A549 (cell line): ENCODE results near the gene ZNF497. TPM values are rescaled to one million over a fixed set of nuclear protein-coding genes. Genes with fewer than 3 reads are reported as not detected.
"Not testable (repeated sequence)": the region's sequence is repeated elsewhere in the genome, so short reads cannot be mapped to it uniquely, and the experiment has no call there.

Experiments used
- ATAC-seq, 2 experiments: fragments of 200-7000 bp in 1 of 2; fragments of >200 bp in 1 of 2; cut with Nextera tagmentation in 1 of 2; cut with Tn5 transposase in 1 of 2; 3 replicates each; pipeline versions ENCODE4 v1.8.0 to v1.9.1; 2018 to 2020; ENCODE audit warnings: mild to moderate bottlenecking in 1 of 2, moderate library complexity in 1 of 2
- CTCF ChIA-PET: fragments of 300-600 bp; sonication (Branson Sonifier 250); formaldehyde crosslinking; extraction: SDS; loops from one replicate; lab custom pipeline; 2021; ENCODE audit warnings: antibody characterized with exemption, inconsistent platforms; lab: Yijun Ruan, JAX
- POLR2A ChIA-PET: fragments of 350-600 bp; formaldehyde crosslinking; extraction: SDS; loops from one replicate; lab custom pipeline; 2021; ENCODE audit warnings: antibody characterized with exemption, inconsistent platforms; lab: Yijun Ruan, JAX
- DNase-seq, 2 experiments: peaks; one replicate each; pipeline versions ENCODE4 v3.0.0 to v3.0.0-alpha.2; 2011 to 2016; ENCODE audit warnings: low read depth in 1 of 2, low spot score in 1 of 2
- FAIRE-seq: peaks from 2 replicates; lab custom pipeline; 2011; peaks lifted over from hg19 to GRCh38; lab: Jason Lieb, UNC
- H3K27ac ChIP-seq, 2 experiments: fragments of >200 bp; sonication (Bioruptor Twin); formaldehyde crosslinking; 3 replicates each; pipeline ENCODE4 v1.5.1; 2016 to 2017
- H3K4me1 ChIP-seq: fragments of >200 bp; sonication (Bioruptor Twin); formaldehyde crosslinking; 3 replicates; pipeline ENCODE4 v1.6.1; 2016
- H3K4me2 ChIP-seq: fragments of >200 bp; sonication (Bioruptor Twin); formaldehyde crosslinking; 3 replicates; pipeline ENCODE4 v1.6.1; 2016
- H3K4me3 ChIP-seq: fragments of >200 bp; sonication (Bioruptor Twin); formaldehyde crosslinking; 3 replicates; pipeline ENCODE4 v1.5.1; 2016
- H3K9me3 ChIP-seq: fragments of >200 bp; sonication (Bioruptor Twin); formaldehyde crosslinking; 3 replicates; pipeline ENCODE4 v1.6.1; 2016
- CEBPB ChIP-seq, 2 experiments: fragments of >200 bp in 1 of 2; sonication (Bioruptor Twin) in 1 of 2; formaldehyde crosslinking in 1 of 2; IDR thresholded peaks; 2 replicates each; pipeline ENCODE4 v1.6.1; 2012 to 2016
- FOSL2 ChIP-seq, 2 experiments: fragments of 450-650 bp in 1 of 2; fragments of >200 bp in 1 of 2; sonication (Bioruptor Twin) in 1 of 2; formaldehyde crosslinking; IDR thresholded peaks; 2 replicates each; pipeline versions ENCODE4 v1.5.0 to v1.6.1; 2016 to 2020; ENCODE audit warnings: mild to moderate bottlenecking in 1 of 2, moderate library complexity in 1 of 2
- HOXA7 ChIP-seq: fragments of 250-450 bp; sonication (Bioruptor Pico); IDR thresholded peaks from 2 replicates; pipeline ENCODE4 v1.5.0; 2020; ENCODE audit warnings: mild to moderate bottlenecking, moderate library complexity
- HOXB13 ChIP-seq: fragments of 250-450 bp; sonication (Bioruptor Pico); IDR thresholded peaks from 2 replicates; pipeline ENCODE4 v1.5.0; 2020; ENCODE audit warnings: low read depth, mild to moderate bottlenecking, moderate library complexity
- HOXB5 ChIP-seq: fragments of 250-450 bp; sonication (Bioruptor Pico); IDR thresholded peaks from 2 replicates; pipeline ENCODE4 v1.5.0; 2020; ENCODE audit warnings: mild to moderate bottlenecking, moderate library complexity
- JUN ChIP-seq, 2 experiments: fragments of >200 bp; sonication (Bioruptor Twin); formaldehyde crosslinking; IDR thresholded peaks; 2 replicates in 1 of 2; 3 replicates in 1 of 2; pipeline ENCODE4 v1.6.1; 2016 to 2017
- JUNB ChIP-seq: fragments of >200 bp; sonication (Bioruptor Twin); formaldehyde crosslinking; IDR thresholded peaks from 2 replicates; pipeline ENCODE4 v1.6.1; 2016
- MYC ChIP-seq: IDR thresholded peaks from 2 replicates; pipeline ENCODE4 v1.6.1; 2012; ENCODE audit warnings: mild to moderate bottlenecking, inconsistent platforms, low read length, improper control_type of control experiment, borderline replicate concordance
- PHF8 ChIP-seq: fragments of 200-600 bp; sonication (generic); IDR thresholded peaks from 2 replicates; pipeline ENCODE4 v1.6.1; 2016; ENCODE audit warnings: low read depth, mild to moderate bottlenecking, antibody characterized with exemption, moderate library complexity, borderline replicate concordance
- POLR2A ChIP-seq: IDR thresholded peaks from 2 replicates; pipeline ENCODE4 v1.6.1; 2012; ENCODE audit warnings: mild to moderate bottlenecking, low read length
- POLR2AphosphoS2 ChIP-seq: conservative IDR thresholded peaks from 2 replicates; pipeline ENCODE4 v1.6.1; 2012; ENCODE audit warnings: low read length, improper control_type of control experiment, inconsistent platforms
- RAD21 ChIP-seq, 2 experiments: fragments of >200 bp in 1 of 2; sonication (Bioruptor Twin) in 1 of 2; formaldehyde crosslinking in 1 of 2; IDR thresholded peaks in 1 of 2; conservative IDR thresholded peaks in 1 of 2; 2 replicates in 1 of 2; 3 replicates in 1 of 2; pipeline ENCODE4 v1.6.1; 2012 to 2018; ENCODE audit warnings: inconsistent platforms in 1 of 2
- SMC3 ChIP-seq: fragments of >200 bp; sonication (Bioruptor Twin); formaldehyde crosslinking; IDR thresholded peaks from 3 replicates; pipeline ENCODE4 v1.6.1; 2018; ENCODE audit warnings: inconsistent platforms
- TFCP2L1 ChIP-seq: fragments of 250-450 bp; sonication (Bioruptor Pico); IDR thresholded peaks from 2 replicates; pipeline ENCODE4 v1.5.0; 2021; ENCODE audit warnings: mild to moderate bottlenecking
- TP53 ChIP-seq: fragments of 250-450 bp; sonication (Bioruptor Pico); IDR thresholded peaks from 2 replicates; pipeline ENCODE4 v1.5.0; 2021; ENCODE audit warnings: mild to moderate bottlenecking, moderate library complexity
- WGBS: methylation state at CpG from one replicate; pipeline ENCODE4 v1.1.6; 2017; ENCODE audit errors: missing lambda C conversion rate; 5-methylcytosine and 5-hydroxymethylcytosine counted together
- polyA plus RNA-seq, 4 experiments: library from polyadenylated mRNA; depleted of rRNA in 3 of 4; stranded (reverse); fragments of >200 nt; fragmentation: RNase III in 1 of 4; extraction: RNeasy Plus Mini Kit Qiagen cat#74134 plus additional on column Dnase treatment in 1 of 4; gene quantifications; 2 replicates in 3 of 4; 3 replicates in 1 of 4; pipeline ENCODE4 v1.2.3, GENCODE V29; 2011 to 2017
- TF ChIP-seq, protein P1 (sequence below): fragments of 200-600 bp; sonication (generic); IDR thresholded peaks from 2 replicates; pipeline ENCODE4 v1.6.1; 2016; ENCODE audit warnings: antibody characterized with exemption, mild to moderate bottlenecking, moderate library complexity
- TF ChIP-seq, protein P2 (sequence below): fragments of 250-450 bp; sonication (Bioruptor Pico); IDR thresholded peaks from 2 replicates; pipeline ENCODE4 v1.5.0; 2020; ENCODE audit warnings: low read depth, mild to moderate bottlenecking, moderate library complexity
- TF ChIP-seq, protein P3 (sequence below): IDR thresholded peaks from 2 replicates; pipeline ENCODE4 v1.6.1; 2012; ENCODE audit warnings: low read depth, borderline replicate concordance
- TF ChIP-seq, protein P4 (sequence below): IDR thresholded peaks from 2 replicates; pipeline ENCODE4 v1.6.1; 2012

ZNF497 gene
- polyA plus RNA-seq, 2 of the 4 experiments (the other 2 are of a cell fraction), result 1.1 to 2.0 TPM

- ChIA-PET POLR2A (interaction anchor here (1.0 to 4.4 kb wide), 3 partner anchors 15 to 70 kb away, joined by 3 to 33 read pairs (median 3); partner anchors contain the start of genes ZNF497 and ZNF8), CTCF (interaction anchor here (0.6 to 2.2 kb wide), 4 partner anchors 14 to 59 kb away, joined by 3 to 14 read pairs (median 4); no protein-coding TSS in a partner anchor)
- not testable (repeated sequence) for FAIRE-seq, H3K4me1 ChIP-seq, DNase-seq
- 8% methylated on average over 12 of the region's 12 CpGs for WGBS
- peak in 1 of 2 experiments; percentile 64; a peak in 2 of 4 replicates for TF ChIP-seq CEBPB (IDR thresholded peaks at IDR 0.05)
- peak overlapping the region; percentile 53 for H3K4me3 ChIP-seq
- H3K4me2 ChIP-seq, result peak overlapping the region; percentile 90
- peak in 1 of 2 experiments; percentile 12; a peak in 3 of 6 replicates for ATAC-seq
- H3K27ac ChIP-seq, result peak overlapping the region; percentile 52 to 82
- H3K9me3 ChIP-seq, result peaks cover 16% of the 10 kb centered on the region; the same call in 2 of the 3 replicates
These were observed 14.5 kb downstream of the ZNF497 start for GRCh38 chr19:58348080-58348479.

GRCh38 chr19:58346961-58347929, 15.3 kb downstream of the ZNF497 start:
- ATAC-seq (peak; percentile 87 to 95), DNase-seq (peak; percentile 65 to 78), FAIRE-seq (no peak)
- TF ChIP-seq TP53 (no peak), HOXB13 (CRISPR knock-in tag) (peak; percentile 32; the same call in 1 of the 2 replicates), SMC3 (no peak), JUN (IDR thresholded peaks at IDR 0.05) (0 out of 5 replicates have a peak, but pooled peaks of 1 of the 2 experiments have one; percentile 48), HOXB5 (CRISPR knock-in tag) (0 out of 2 replicates have a peak, but pooled peaks have one; percentile 59), HOXA7 (CRISPR knock-in tag) (no peak), MYC (no peak), POLR2A (peak; percentile 40), POLR2AphosphoS2 (no peak), FOSL2 (IDR thresholded peaks at IDR 0.05) (no peak), FOSL2 (CRISPR knock-in tag; IDR thresholded peaks at IDR 0.05) (no peak), JUNB (no peak), PHF8 (peak; percentile 58; the same call in 1 of the 2 replicates), TFCP2L1 (CRISPR knock-in tag) (no peak), RAD21 (conservative IDR thresholded peaks at IDR 0.05 in 1 of 2, IDR thresholded peaks at IDR 0.05 in 1 of 2) (no peak)
- TF ChIP-seq, protein P1, sequence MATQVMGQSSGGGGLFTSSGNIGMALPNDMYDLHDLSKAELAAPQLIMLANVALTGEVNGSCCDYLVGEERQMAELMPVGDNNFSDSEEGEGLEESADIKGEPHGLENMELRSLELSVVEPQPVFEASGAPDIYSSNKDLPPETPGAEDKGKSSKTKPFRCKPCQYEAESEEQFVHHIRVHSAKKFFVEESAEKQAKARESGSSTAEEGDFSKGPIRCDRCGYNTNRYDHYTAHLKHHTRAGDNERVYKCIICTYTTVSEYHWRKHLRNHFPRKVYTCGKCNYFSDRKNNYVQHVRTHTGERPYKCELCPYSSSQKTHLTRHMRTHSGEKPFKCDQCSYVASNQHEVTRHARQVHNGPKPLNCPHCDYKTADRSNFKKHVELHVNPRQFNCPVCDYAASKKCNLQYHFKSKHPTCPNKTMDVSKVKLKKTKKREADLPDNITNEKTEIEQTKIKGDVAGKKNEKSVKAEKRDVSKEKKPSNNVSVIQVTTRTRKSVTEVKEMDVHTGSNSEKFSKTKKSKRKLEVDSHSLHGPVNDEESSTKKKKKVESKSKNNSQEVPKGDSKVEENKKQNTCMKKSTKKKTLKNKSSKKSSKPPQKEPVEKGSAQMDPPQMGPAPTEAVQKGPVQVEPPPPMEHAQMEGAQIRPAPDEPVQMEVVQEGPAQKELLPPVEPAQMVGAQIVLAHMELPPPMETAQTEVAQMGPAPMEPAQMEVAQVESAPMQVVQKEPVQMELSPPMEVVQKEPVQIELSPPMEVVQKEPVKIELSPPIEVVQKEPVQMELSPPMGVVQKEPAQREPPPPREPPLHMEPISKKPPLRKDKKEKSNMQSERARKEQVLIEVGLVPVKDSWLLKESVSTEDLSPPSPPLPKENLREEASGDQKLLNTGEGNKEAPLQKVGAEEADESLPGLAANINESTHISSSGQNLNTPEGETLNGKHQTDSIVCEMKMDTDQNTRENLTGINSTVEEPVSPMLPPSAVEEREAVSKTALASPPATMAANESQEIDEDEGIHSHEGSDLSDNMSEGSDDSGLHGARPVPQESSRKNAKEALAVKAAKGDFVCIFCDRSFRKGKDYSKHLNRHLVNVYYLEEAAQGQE, result no peak
- TF ChIP-seq, protein P2, sequence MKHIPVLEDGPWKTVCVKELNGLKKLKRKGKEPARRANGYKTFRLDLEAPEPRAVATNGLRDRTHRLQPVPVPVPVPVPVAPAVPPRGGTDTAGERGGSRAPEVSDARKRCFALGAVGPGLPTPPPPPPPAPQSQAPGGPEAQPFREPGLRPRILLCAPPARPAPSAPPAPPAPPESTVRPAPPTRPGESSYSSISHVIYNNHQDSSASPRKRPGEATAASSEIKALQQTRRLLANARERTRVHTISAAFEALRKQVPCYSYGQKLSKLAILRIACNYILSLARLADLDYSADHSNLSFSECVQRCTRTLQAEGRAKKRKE, result no peak
- TF ChIP-seq, protein P3, sequence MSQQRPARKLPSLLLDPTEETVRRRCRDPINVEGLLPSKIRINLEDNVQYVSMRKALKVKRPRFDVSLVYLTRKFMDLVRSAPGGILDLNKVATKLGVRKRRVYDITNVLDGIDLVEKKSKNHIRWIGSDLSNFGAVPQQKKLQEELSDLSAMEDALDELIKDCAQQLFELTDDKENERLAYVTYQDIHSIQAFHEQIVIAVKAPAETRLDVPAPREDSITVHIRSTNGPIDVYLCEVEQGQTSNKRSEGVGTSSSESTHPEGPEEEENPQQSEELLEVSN, result peak; percentile 92
- TF ChIP-seq, protein P4, sequence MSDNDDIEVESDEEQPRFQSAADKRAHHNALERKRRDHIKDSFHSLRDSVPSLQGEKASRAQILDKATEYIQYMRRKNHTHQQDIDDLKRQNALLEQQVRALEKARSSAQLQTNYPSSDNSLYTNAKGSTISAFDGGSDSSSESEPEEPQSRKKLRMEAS, result peak; percentile 93
- Histone ChIP-seq H3K9me3 (peaks cover 21% of the 10 kb centered on the region), H3K4me2 (peak overlapping the region; percentile 90), H3K4me3 (peak overlapping the region; percentile 53), H3K4me1 (0 out of 3 replicates have a peak, but pooled peaks cover 8% of the 10 kb centered on the region), H3K27ac (peak overlapping the region; percentile 52 to 82)
- ChIA-PET POLR2A (interaction anchor here (1.0 to 4.4 kb wide), 5 partner anchors 15 to 164 kb away, joined by 3 to 33 read pairs (median 3); partner anchors contain the start of genes ZNF497, ZNF8 and ZSCAN22), CTCF (interaction anchor here (0.6 to 2.2 kb wide), 5 partner anchors 13 to 58 kb away, joined by 3 to 14 read pairs (median 4); partner anchors contain the start of gene ZNF497)
- 26% methylated on average over 45 of the region's 82 CpGs for WGBS
